Endothelial cell of umbilical vein (primary cell): ENCODE results near the gene SPDL1. TPM values are rescaled to one million over a fixed set of nuclear protein-coding genes. Genes with fewer than 3 reads are reported as not detected.

Source experiments
- BruUV-seq: library from RNA; stranded (reverse); fragments of 400-500 nt; replicated peaks from 2 replicates; lab custom pipeline; 2021; lab: Mats Ljungman, UMichigan
- CTCF ChIA-PET: fragments of 300-600, 350-600 bp; sonication (Branson Sonifier 250); formaldehyde crosslinking; loops from one replicate; lab custom pipeline; 2021; ENCODE audit warnings: antibody characterized with exemption, inconsistent platforms; lab: Charles Lee
- POLR2A ChIA-PET: fragments of 300-600, 350-600 bp; sonication (Branson Sonifier 250); formaldehyde crosslinking; loops from one replicate; lab custom pipeline; 2021; ENCODE audit warnings: antibody characterized with exemption, inconsistent platforms; lab: Charles Lee
- DNase-seq: peaks from one replicate; pipeline ENCODE4 v3.0.0-alpha.2; 2011; ENCODE audit warnings: low read depth, low spot score
- FAIRE-seq: peaks from 2 replicates; lab custom pipeline; 2011; peaks lifted over from hg19 to GRCh38; lab: Jason Lieb, UNC
- H2AFZ ChIP-seq: 2 replicates; pipeline ENCODE4 v1.6.0; 2012; ENCODE audit warnings: low read depth, low read length, control low read depth, inconsistent platforms
- H3K27ac ChIP-seq: 2 replicates; pipeline ENCODE4 v1.5.1; 2011; ENCODE audit warnings: low read depth, mild to moderate bottlenecking, control low read depth, low read length, moderate library complexity; ENCODE audit not compliant: insufficient read depth
- H3K27me3 ChIP-seq, 2 experiments: 2 replicates each; pipeline versions ENCODE4 v1.6.0 to v1.6.1; 2011; ENCODE audit warnings: low read length in 2 of 2, mixed read lengths in 1 of 2; ENCODE audit not compliant: control insufficient read depth in 2 of 2, insufficient read depth in 2 of 2
- H3K36me3 ChIP-seq, 2 experiments: 2 replicates in 1 of 2; 3 replicates in 1 of 2; pipeline ENCODE4 v1.5.1; 2011; ENCODE audit warnings: low read length in 2 of 2, mild to moderate bottlenecking in 1 of 2, moderate library complexity in 1 of 2; ENCODE audit not compliant: control insufficient read depth in 2 of 2, insufficient read depth in 2 of 2; ENCODE audit errors: extremely low read depth in 1 of 2
- H3K4me1 ChIP-seq: 3 replicates; pipeline ENCODE4 v1.5.1; 2011; ENCODE audit warnings: mild to moderate bottlenecking, low read length; ENCODE audit not compliant: control insufficient read depth, insufficient read depth; ENCODE audit errors: extremely low read depth
- H3K4me2 ChIP-seq: 2 replicates; pipeline ENCODE4 v1.6.1; 2011; ENCODE audit warnings: low read length, control low read depth, mixed read lengths; ENCODE audit not compliant: insufficient read depth
- H3K4me3 ChIP-seq, 3 experiments: fragments of 200-600 bp in 1 of 3; sonication (generic), shearing (Covaris generic) in 1 of 3; replicated peaks in 1 of 3; 2 replicates each; pipeline ENCODE4 v1.5.1; 2011 to 2016; ENCODE audit warnings: control low read depth in 3 of 3, low read length in 3 of 3, mild to moderate bottlenecking in 2 of 3, inconsistent platforms in 1 of 3, low read depth in 1 of 3, moderate library complexity in 1 of 3; ENCODE audit not compliant: insufficient read depth in 1 of 3
- H3K79me2 ChIP-seq: 2 replicates; pipeline ENCODE4 v1.6.0; 2012; ENCODE audit warnings: low read length, inconsistent platforms; ENCODE audit not compliant: control insufficient read depth, insufficient read depth
- H3K9ac ChIP-seq: replicated peaks from 2 replicates; pipeline ENCODE3; 2011; ENCODE audit warnings: low read length, control low read depth; ENCODE audit not compliant: insufficient read depth; ENCODE audit errors: extremely low read depth
- H3K9me1 ChIP-seq: replicated peaks from 3 replicates; pipeline ENCODE4 v1.6.0; 2011; ENCODE audit warnings: mild to moderate bottlenecking, low read length; ENCODE audit not compliant: control insufficient read depth, insufficient read depth; ENCODE audit errors: extremely low read depth
- H3K9me3 ChIP-seq: replicated peaks from 2 replicates; pipeline ENCODE4 v1.5.1; 2012; ENCODE audit warnings: low read length, inconsistent platforms; ENCODE audit not compliant: control insufficient read depth, insufficient read depth
- H4K20me1 ChIP-seq: replicated peaks from 2 replicates; pipeline ENCODE3; 2011; ENCODE audit warnings: mild to moderate bottlenecking, low read length; ENCODE audit not compliant: control insufficient read depth, insufficient read depth; ENCODE audit errors: extremely low read depth
- CTCF ChIP-seq, 2 donors: IDR thresholded peaks; 1 replicate in 1 of 2; 2 replicates in 1 of 2; pipeline ENCODE4 v1.5.1; 2011; ENCODE audit warnings: low read length in 2 of 2, mild to moderate bottlenecking in 2 of 2, moderate library complexity in 2 of 2, control low read depth in 1 of 2, inconsistent platforms in 1 of 2, low read depth in 1 of 2; ENCODE audit not compliant: insufficient read depth in 1 of 2; ENCODE audit errors: extremely low read depth in 1 of 2
- EZH2 ChIP-seq: IDR thresholded peaks from 2 replicates; pipeline ENCODE4 v1.6.1; 2012; ENCODE audit warnings: borderline replicate concordance, low read depth, mild to moderate bottlenecking, moderate library complexity, low read length, inconsistent platforms; ENCODE audit not compliant: severe bottlenecking
- FOS ChIP-seq: IDR thresholded peaks from 2 replicates; pipeline ENCODE4 v1.6.1; 2011; ENCODE audit warnings: mild to moderate bottlenecking, low read length, moderate library complexity, borderline replicate concordance; ENCODE audit not compliant: insufficient read depth
- GATA2 ChIP-seq: IDR thresholded peaks from 2 replicates; pipeline ENCODE4 v1.7.0; 2011; ENCODE audit warnings: low read depth, mild to moderate bottlenecking, moderate library complexity, mixed read lengths, low read length; ENCODE audit not compliant: insufficient read length, insufficient read depth
- JUN ChIP-seq: IDR thresholded peaks from 2 replicates; pipeline ENCODE4 v1.6.1; 2011; ENCODE audit warnings: borderline replicate concordance, low read depth; ENCODE audit not compliant: insufficient read length, insufficient read depth
- MYC ChIP-seq: IDR thresholded peaks from one replicate; pipeline ENCODE4 v1.6.1; 2011; ENCODE audit warnings: mild to moderate bottlenecking, low read depth, low read length
- POLR2A ChIP-seq: IDR thresholded peaks from 2 replicates; pipeline ENCODE4 v1.6.1; 2012; ENCODE audit warnings: low read depth, mild to moderate bottlenecking, control low read depth, low read length
- POLR2AphosphoS5 ChIP-seq: IDR thresholded peaks from 2 replicates; pipeline ENCODE4 v1.6.1; 2012; ENCODE audit warnings: low read depth, mild to moderate bottlenecking, control low read depth, low read length, moderate library complexity; ENCODE audit not compliant: insufficient read depth
- dilution Hi-C: fragments of 300-500 bp; cut with MboI; formaldehyde crosslinking; loops from one replicate; pipeline ENCODE4 v1.15.0; 2019; ENCODE audit warnings: low sequenced_read_pairs; ENCODE audit not compliant: extremely low pct_ligation_motif_present
- intact Hi-C: fragments of 100-400 bp; cut with micrococcal nuclease; formaldehyde crosslinking; loops from one replicate; pipeline ENCODE4 v1.10.0; 2022
- polyA plus RNA-seq, 4 experiments: library from polyadenylated mRNA; depleted of rRNA in 3 of 4; stranded (reverse) in 3 of 4; unstranded in 1 of 4; fragments of >200 nt; gene quantifications; 2 replicates each; pipeline versions ENCODE4 v1.2.1 to v1.2.3, GENCODE V29; 2011 to 2012; ENCODE audit warnings: missing spikeins in 1 of 4
- total RNA-seq: library from RNA; stranded (reverse); gene quantifications from 2 replicates; pipeline ENCODE4 v1.2.3, GENCODE V29; 2021

The SPDL1 gene
- total and polyA plus RNA-seq, 2 donors (not counting 3 experiments of a cell fraction or from before 2014, with no cell fraction given), result 19.7 to 51.8 TPM

GRCh38 chr5:169646856-169647255 lies 63.3 kb downstream of the SPDL1 start:
- POLR2A ChIA-PET, result no interaction called here
- Histone ChIP-seq H3K27me3 (no peaks in the 10 kb centered on the region), H4K20me1 (no peaks in the 10 kb centered on the region), H3K9me1 (no peaks in the 10 kb centered on the region), H3K36me3 (no peaks in the 10 kb centered on the region), H3K79me2 (no peaks in the 10 kb centered on the region), H3K4me3 (no peak overlapping the region), H3K4me2 (no peak overlapping the region), H2AFZ (no peak overlapping the region), H3K4me1 (peaks cover 13% of the 10 kb centered on the region), H3K9ac (no peak overlapping the region), H3K9me3 (no peaks in the 10 kb centered on the region), H3K27ac (no peak overlapping the region)
- DNase-seq (no peak), FAIRE-seq (no peak)
- intact Hi-C loops (no loop called here), dilution Hi-C loops (no loop called here)
- CTCF ChIA-PET, result no interaction called here
- TF ChIP-seq MYC (no peak), POLR2AphosphoS5 (no peak), CTCF (IDR thresholded peaks at IDR 0.05; ENCODE audit: extremely low read depth in 1 of 2, insufficient read depth in 1 of 2, low read depth in 1 of 2, low read length in 2 of 2) (no peak), FOS (no peak), EZH2 (no peak), POLR2A (no peak), GATA2 (no peak), JUN (no peak)
- no TSS peak for BruUV-seq
